ENCODE results near the gene GPRC5D. TPM values are rescaled to one million over a fixed set of nuclear protein-coding genes. Genes with fewer than 3 reads are reported as not detected.

The GPRC5D gene
- polyA plus RNA-seq, 1 of the 3 experiments (the other 2 are of a cell fraction) = not detected

DNA sequence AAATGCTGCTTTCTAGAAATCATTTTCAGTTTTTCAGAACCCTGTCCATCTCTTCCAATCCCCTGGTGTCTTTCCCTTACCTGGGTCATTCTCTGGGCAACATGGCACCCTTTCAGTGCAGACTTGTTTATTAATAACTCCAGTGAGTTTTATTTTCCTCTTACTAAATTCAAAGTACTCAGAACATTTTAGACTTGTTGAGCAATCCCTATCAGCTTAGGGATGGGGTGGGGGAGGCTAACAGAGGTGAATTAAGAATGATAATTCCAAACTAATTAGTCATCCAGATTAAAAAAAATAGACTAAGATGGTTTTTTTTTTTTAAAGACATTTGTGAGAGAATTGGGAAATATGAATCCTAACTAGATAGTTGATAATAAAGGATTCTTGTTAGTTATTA lies 49.9 kb downstream of the GPRC5D start:
- POLR2A ChIA-PET = no interaction called here

DNA sequence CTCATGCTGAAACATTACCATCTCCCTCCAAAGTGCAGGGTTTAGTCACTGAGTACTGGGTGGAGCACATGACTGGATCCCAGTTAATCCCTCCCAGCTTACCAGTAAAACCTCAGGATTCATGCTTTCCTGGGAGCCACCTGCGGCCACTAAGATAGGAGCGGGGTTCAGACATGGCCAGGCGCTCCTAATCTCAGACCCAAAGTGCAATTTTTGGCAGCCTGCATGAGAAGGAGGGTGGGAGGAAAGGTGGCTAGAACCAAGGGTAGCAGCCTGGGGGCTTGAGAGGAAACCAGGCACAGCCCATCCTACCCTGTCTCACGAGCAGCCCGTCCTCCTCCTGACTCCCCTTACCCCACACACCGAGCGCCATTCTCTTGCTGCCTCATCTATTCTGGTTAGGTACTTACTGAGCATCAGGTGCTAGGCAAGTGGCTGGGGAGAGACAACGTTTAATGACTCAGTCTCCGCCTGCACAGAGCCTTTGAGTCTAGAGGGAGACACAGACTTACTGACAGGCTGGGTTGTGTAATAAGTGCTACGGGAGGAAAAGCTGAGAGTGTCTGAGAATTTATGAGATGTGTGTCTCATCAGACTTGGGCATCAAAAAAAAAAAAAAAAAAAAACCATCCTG lies 50.7 kb downstream of the GPRC5D start:
- H3K9ac ChIP-seq = peak overlapping the region; percentile 31; the same call in 1 of the 2 replicates

More for the DNA sequence above, 49.9 kb downstream of the GPRC5D start:
- TF ChIP-seq JUND (IDR thresholded peaks at IDR 0.05) = peak; percentile 21; the same call in 1 of the 2 replicates
- no peak for TF ChIP-seq RXRA (IDR thresholded peaks at IDR 0.05; ENCODE audit: borderline replicate concordance, low read depth)
- peak; percentile 28; the same call in 1 of the 2 replicates for TF ChIP-seq FOSL2 (IDR thresholded peaks at IDR 0.05; ENCODE audit: borderline replicate concordance, low read depth)
- Histone ChIP-seq H3K27ac (ENCODE audit: low read depth in 2 of 2, low read length in 1 of 2) (peak overlapping the region in 1 of 2 experiments; percentile 90; a peak in 2 of 4 replicates), H2AFZ (ENCODE audit: low read depth) (0 out of 2 replicates have a peak overlapping the region, but pooled peaks have one; percentile 50), H3K36me3 (replicated peaks in 1 of 2; ENCODE audit: control insufficient read depth in 1 of 2, insufficient read depth in 2 of 2, low read length in 1 of 2) (no peaks in the 10 kb centered on the region), H3K9me2 (no peaks in the 10 kb centered on the region), H3K4me1 (ENCODE audit: control insufficient read depth in 1 of 2, insufficient read depth in 2 of 2, low read depth in 1 of 2, low read length in 1 of 2) (peaks cover 0 to 34% of the 10 kb centered on the region in 2 experiments; a peak in 3 of 4 replicates), H3K4me2 (peak overlapping the region; percentile 56), H3K9me3 (no peaks in the 10 kb centered on the region), H4K20me1 (ENCODE audit: insufficient read depth) (no peaks in the 10 kb centered on the region), H3K4me3 (ENCODE audit: low read depth in 2 of 2, low read length in 1 of 2) (no peak overlapping the region), H3K79me2 (ENCODE audit: insufficient read depth) (no peaks in the 10 kb centered on the region), H3K9ac (peak overlapping the region; percentile 40; the same call in 1 of the 2 replicates), H3K27me3 (ENCODE audit: insufficient read depth) (no peaks in the 10 kb centered on the region), H3F3A (replicated peaks; ENCODE audit: insufficient read depth) (peaks cover 36% of the 10 kb centered on the region)
- no peak for DNase-seq
- CTCF ChIA-PET = interaction anchor here (0.7 to 1.5 kb wide), 4 partner anchors 10 to 82 kb away, joined by 3 to 6 read pairs (median 4); partner anchors contain the start of gene GPRC5A

More for the DNA sequence above, 50.7 kb downstream of the GPRC5D start:
- no peak for DNase-seq
- POLR2A ChIA-PET = no interaction called here
- Histone ChIP-seq H4K20me1 (ENCODE audit: insufficient read depth) (no peaks in the 10 kb centered on the region), H3K9me2 (no peaks in the 10 kb centered on the region), H3K4me3 (ENCODE audit: low read depth in 2 of 2, low read length in 1 of 2) (0 out of 4 replicates have a peak overlapping the region, but pooled peaks of 1 of the 2 experiments have one; percentile 15), H3K27me3 (ENCODE audit: insufficient read depth) (no peaks in the 10 kb centered on the region), H3K36me3 (replicated peaks in 1 of 2; ENCODE audit: control insufficient read depth in 1 of 2, insufficient read depth in 2 of 2, low read length in 1 of 2) (no peaks in the 10 kb centered on the region), H3K4me1 (ENCODE audit: control insufficient read depth in 1 of 2, insufficient read depth in 2 of 2, low read depth in 1 of 2, low read length in 1 of 2) (peaks cover 0 to 34% of the 10 kb centered on the region in 2 experiments; a peak in 3 of 4 replicates), H3K9me3 (no peaks in the 10 kb centered on the region), H3K79me2 (ENCODE audit: insufficient read depth) (no peaks in the 10 kb centered on the region), H3F3A (replicated peaks; ENCODE audit: insufficient read depth) (peaks cover 43% of the 10 kb centered on the region), H2AFZ (ENCODE audit: low read depth) (no peak overlapping the region), H3K4me2 (peak overlapping the region; percentile 56), H3K27ac (ENCODE audit: low read depth in 2 of 2, low read length in 1 of 2) (peak overlapping the region in 1 of 2 experiments; percentile 90; a peak in 2 of 4 replicates)
- CTCF ChIA-PET = interaction anchor here (1.0 to 1.6 kb wide), 4 partner anchors 10 to 83 kb away, joined by 3 to 6 read pairs (median 4); partner anchors contain the start of gene GPRC5A
- 49% methylated on average over 10 of the region's 10 CpGs for WGBS (ENCODE audit: low lambda C conversion rate)
- no peak for TF ChIP-seq ELF1 (IDR thresholded peaks at IDR 0.05)
- TF ChIP-seq, protein P1, sequence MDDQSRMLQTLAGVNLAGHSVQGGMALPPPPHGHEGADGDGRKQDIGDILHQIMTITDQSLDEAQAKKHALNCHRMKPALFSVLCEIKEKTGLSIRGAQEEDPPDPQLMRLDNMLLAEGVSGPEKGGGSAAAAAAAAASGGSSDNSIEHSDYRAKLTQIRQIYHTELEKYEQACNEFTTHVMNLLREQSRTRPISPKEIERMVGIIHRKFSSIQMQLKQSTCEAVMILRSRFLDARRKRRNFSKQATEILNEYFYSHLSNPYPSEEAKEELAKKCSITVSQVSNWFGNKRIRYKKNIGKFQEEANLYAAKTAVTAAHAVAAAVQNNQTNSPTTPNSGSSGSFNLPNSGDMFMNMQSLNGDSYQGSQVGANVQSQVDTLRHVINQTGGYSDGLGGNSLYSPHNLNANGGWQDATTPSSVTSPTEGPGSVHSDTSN (IDR thresholded peaks at IDR 0.05) = peak; percentile 36; the same call in 1 of the 2 replicates
- no peak for TF ChIP-seq USF2 (IDR thresholded peaks at IDR 0.05; ENCODE audit: borderline replicate concordance, low read depth, low read length)
- no peak for TF ChIP-seq MEF2A (IDR thresholded peaks at IDR 0.05; ENCODE audit: borderline replicate concordance, low read depth)
- no peak for TF ChIP-seq TEAD4 (IDR thresholded peaks at IDR 0.05; ENCODE audit: borderline replicate concordance, insufficient read depth)
- TF ChIP-seq FOSL2 (IDR thresholded peaks at IDR 0.05; ENCODE audit: borderline replicate concordance, low read depth) = peak; percentile 42; the same call in 1 of the 2 replicates
- TF ChIP-seq, protein P2, sequence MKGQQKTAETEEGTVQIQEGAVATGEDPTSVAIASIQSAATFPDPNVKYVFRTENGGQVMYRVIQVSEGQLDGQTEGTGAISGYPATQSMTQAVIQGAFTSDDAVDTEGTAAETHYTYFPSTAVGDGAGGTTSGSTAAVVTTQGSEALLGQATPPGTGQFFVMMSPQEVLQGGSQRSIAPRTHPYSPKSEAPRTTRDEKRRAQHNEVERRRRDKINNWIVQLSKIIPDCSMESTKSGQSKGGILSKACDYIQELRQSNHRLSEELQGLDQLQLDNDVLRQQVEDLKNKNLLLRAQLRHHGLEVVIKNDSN (IDR thresholded peaks at IDR 0.05; ENCODE audit: borderline replicate concordance, low read depth) = peak; percentile 49; the same call in 1 of the 2 replicates

All from SK-N-SH (cell line).